RCC 7860 (cell line): ENCODE results near the gene MEA1.
"Not testable (repeated sequence)": the region's sequence is repeated elsewhere in the genome, so short reads cannot be mapped to it uniquely, and the experiment has no call there.

ENCODE experiments used
- DNase-seq: peaks from one replicate; pipeline ENCODE4 v3.0.0-alpha.2; 2015; ENCODE audit warnings: low spot score
- FAIRE-seq: peaks from 2 replicates; lab custom pipeline; 2012; peaks lifted over from hg19 to GRCh38; lab: Jason Lieb, UNC

MEA1 gene

DNA sequence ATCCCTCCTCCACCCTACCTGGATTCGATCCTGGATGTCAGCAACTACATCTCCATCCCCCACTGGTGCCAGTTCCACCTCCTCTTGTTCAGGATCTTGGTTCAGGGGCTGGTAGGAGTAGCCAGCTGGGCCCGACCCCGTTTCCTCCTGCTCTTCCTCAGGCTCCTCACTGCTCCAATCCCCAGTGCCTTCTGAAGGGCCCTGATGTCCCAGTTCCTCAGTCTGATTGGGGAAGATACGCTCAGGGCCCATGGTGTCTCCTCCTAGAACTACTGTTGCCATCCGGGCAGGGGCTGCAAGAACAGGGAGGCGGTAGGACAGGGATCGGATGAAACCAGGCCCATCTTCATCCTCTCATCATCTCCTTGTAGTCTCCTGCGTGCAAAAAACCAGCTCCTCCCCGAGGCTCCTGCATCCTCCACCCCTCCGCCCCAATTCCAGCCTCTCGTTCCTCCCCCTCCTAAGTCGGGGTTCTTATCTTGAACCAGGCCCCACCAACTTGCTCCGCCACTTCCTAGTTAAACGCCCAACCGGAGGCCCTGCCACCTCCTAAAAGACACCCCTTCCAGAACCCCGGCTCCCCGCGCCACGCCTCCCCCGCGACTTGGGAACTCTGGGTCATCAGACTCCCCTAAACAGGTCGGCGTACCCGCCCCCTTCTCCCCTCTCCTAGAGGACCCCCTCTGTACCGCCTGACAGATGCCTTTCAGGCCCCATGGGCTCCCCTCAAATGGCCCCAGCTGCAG is 476 bp downstream of the MEA1 start:
- FAIRE-seq: no peak
- DNase-seq: no peak

GRCh38 chr6:43012364-43012763 is 1.4 kb downstream of the MEA1 start:
- DNase-seq (no peak), FAIRE-seq (no peak)

DNA sequence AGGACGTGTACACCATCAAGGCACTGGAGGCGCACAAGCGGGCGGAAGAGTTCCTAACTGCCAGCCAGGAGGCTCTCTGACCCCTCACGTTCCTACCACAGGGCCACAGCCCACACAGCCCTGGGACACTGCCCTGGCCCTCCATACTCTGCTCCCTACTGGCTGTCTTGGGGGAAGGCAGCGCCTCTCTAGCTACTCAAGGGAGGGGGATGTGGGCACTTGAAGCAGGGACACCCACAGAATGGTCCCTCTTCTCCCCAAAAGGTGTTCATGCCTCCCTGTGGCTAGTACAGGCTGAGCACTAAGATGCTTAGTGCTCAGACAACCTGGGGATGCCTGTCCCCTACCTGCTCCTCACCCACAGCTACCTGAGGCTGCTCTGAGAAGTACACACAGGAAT is 2.5 kb downstream of the MEA1 start:
- no peak for FAIRE-seq
- no peak for DNase-seq

DNA sequence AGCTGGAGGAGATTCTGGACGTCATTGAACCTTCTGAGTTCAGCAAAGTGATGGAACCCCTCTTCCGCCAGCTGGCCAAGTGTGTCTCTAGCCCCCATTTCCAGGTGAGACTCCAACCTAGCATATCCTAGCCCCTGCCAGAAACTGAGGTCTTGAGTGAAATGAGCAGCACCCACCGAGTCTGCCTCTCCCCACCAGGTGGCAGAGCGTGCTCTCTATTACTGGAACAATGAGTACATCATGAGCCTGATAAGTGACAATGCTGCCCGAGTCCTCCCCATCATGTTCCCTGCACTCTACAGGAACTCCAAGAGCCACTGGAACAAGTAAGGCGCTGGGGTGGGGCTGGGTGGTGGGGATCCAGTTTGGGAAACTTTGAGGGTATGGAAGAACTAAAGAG is 4.6 kb downstream of the MEA1 start:
- DNase-seq (no peak), FAIRE-seq (no peak)

GRCh38 chr6:43007126-43007525 is 6.6 kb downstream of the MEA1 start:
- FAIRE-seq (no peak), DNase-seq (no peak)

GRCh38 chr6:43006251-43006650 is 7.5 kb downstream of the MEA1 start:
- DNase-seq: no peak
- no peak for FAIRE-seq

GRCh38 chr6:43005844-43006243 is 7.9 kb downstream of the MEA1 start:
- no peak for FAIRE-seq
- no peak for DNase-seq

GRCh38 chr6:43001843-43002242 is 11.9 kb downstream of the MEA1 start:
- FAIRE-seq (no peak), DNase-seq (no peak)

- FAIRE-seq, DNase-seq: not testable (repeated sequence)
Observed at GRCh38 chr6:42998205-42998604, 15.5 kb downstream of the MEA1 start.

DNA sequence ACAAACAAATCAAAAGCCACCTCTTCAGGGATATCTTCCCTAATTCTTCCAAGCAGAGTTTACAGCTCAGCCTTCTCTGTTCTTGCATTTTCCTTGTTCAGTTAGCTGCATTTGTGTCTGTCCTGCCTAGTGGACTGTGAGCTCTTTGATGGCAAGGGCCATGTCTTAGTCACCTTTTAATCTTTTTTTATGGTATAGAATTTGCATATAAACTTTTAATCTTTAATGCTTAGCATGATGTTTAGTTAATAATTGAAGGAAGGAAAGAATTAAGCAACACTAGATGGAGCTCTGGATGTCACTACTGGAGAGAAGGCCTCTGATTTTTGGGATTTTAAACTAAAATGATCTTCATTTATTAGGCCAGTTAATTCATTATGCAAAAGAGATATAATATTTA is 17.2 kb downstream of the MEA1 start:
- FAIRE-seq (peak; percentile 49), DNase-seq (peak; percentile 18)

GRCh38 chr6:42993445-42993844 is 20.3 kb downstream of the MEA1 start:
- DNase-seq (no peak), FAIRE-seq (no peak)

- DNase-seq (no peak), FAIRE-seq (no peak)
Observed at GRCh38 chr6:42989923-42990322, 23.8 kb downstream of the MEA1 start.

- no peak for FAIRE-seq
- DNase-seq: no peak
Observed at GRCh38 chr6:42988486-42989020, 25.2 kb downstream of the MEA1 start.

- FAIRE-seq (no peak), DNase-seq (no peak)
Observed at GRCh38 chr6:42987533-42988451, 26.0 kb downstream of the MEA1 start.

- no peak for DNase-seq
- FAIRE-seq: no peak
Observed at GRCh38 chr6:42984924-42985475, 28.7 kb downstream of the MEA1 start.

- FAIRE-seq (peak; percentile 84), DNase-seq (peak; percentile 94)
Observed at GRCh38 chr6:42984001-42984923, 29.5 kb downstream of the MEA1 start, which contains the start of gene PPP2R5D. TSS of gene PPP2R5D (plus strand) at chr6:42984570. CDS start at chr6:42984678, 108 bp downstream.

GRCh38 chr6:42981836-42982235 is 31.9 kb downstream of the MEA1 start:
- no peak for FAIRE-seq
- DNase-seq: no peak

GRCh38 chr6:42979523-42980177 is 34.1 kb downstream of the MEA1 start:
- FAIRE-seq (no peak), DNase-seq (peak; percentile 32)

DNA sequence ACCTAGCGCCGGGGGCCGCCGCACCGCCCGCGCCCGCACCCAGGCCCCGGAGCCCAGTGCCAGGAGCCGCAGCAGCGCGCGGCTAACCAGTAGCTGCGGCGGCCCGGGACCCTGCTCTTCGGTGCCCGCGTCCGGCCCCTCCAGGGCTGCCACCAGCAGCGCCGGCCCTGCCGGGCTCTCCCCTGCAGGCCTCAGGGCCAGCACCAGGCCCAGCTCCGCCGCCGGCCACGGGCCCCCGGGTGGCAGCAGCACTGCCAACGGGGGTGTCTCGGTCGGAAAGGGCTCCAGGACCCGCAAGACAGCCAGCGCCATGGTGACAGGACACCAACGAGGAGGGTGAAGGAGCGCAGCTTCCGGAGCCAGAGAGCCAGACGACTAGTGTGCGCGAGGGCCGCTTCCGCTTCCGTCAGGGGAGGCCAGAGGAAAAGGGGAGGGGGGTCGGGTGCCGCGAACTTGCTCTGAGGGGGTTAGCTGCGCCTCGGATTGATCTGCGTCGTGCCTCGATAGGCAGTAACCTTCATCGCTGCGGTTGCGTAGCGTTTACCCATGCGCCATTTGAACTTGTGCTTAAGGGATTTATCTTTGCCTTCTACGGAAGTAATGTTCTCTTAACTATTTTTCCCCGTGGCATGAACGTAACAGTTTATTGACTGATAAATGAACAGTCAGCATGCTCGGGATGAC is 34.8 kb downstream of the MEA1 start, which contains the start of gene PEX6:
TSS of gene PEX6 (minus strand) at position 343 of the 684 bp plus-strand sequence. CDS start at position 312, 31 bp downstream.
- peak; percentile 70 for DNase-seq
- peak; percentile 7 for FAIRE-seq
